Smooth muscle cell of the brain vasculature (primary cell): ENCODE results near the gene CBLC.
"Not testable (repeated sequence)": the region's sequence is repeated elsewhere in the genome, so short reads cannot be mapped to it uniquely, and the experiment has no call there.

Experiments used
- DNase-seq: peaks from one replicate; pipeline ENCODE4 v3.0.0-alpha.2; 2012; ENCODE audit warnings: low read depth, low spot score

The CBLC gene

GRCh38 chr19:44765033-44765948 is 12.4 kb upstream of the CBLC start:
- no peak for DNase-seq

GRCh38 chr19:44765949-44766335 is 11.7 kb upstream of the CBLC start:
- no peak for DNase-seq

GRCh38 chr19:44767295-44768180 is 10.2 kb upstream of the CBLC start:
- DNase-seq: no peak

GRCh38 chr19:44770550-44771257 is 7.0 kb upstream of the CBLC start:
- peak; percentile 77 for DNase-seq

- DNase-seq: not testable (repeated sequence)
These were observed 5.5 kb upstream of the CBLC start for GRCh38 chr19:44772144-44772543.

GRCh38 chr19:44772959-44773358 is 4.7 kb upstream of the CBLC start:
- DNase-seq: no peak

GRCh38 chr19:44775676-44776240 is 1.9 kb upstream of the CBLC start:
- no peak for DNase-seq

GRCh38 chr19:44776402-44777096 is 1.1 kb upstream of the CBLC start:
- no peak for DNase-seq

- DNase-seq: no peak
These were observed 1.5 kb downstream of the CBLC start for GRCh38 chr19:44779150-44779549.

GRCh38 chr19:44781694-44782093 is 4.0 kb downstream of the CBLC start:
- DNase-seq: not testable (repeated sequence)

- no peak for DNase-seq
These were observed 5.0 kb downstream of the CBLC start for GRCh38 chr19:44782729-44783128.

GRCh38 chr19:44783545-44783944 is 5.9 kb downstream of the CBLC start:
- no peak for DNase-seq

GRCh38 chr19:44785271-44785670 is 7.6 kb downstream of the CBLC start:
- no peak for DNase-seq

GRCh38 chr19:44785993-44786392 is 8.3 kb downstream of the CBLC start:
- DNase-seq: no peak

- no peak for DNase-seq
These were observed 11.3 kb downstream of the CBLC start for GRCh38 chr19:44788971-44789370.

- no peak for DNase-seq
These were observed 12.3 kb downstream of the CBLC start for GRCh38 chr19:44789943-44790483.

GRCh38 chr19:44792281-44792680 is 14.6 kb downstream of the CBLC start:
- no peak for DNase-seq

GRCh38 chr19:44794610-44795009 is 16.9 kb downstream of the CBLC start:
- DNase-seq: no peak

GRCh38 chr19:44795398-44795987 is 17.8 kb downstream of the CBLC start:
- DNase-seq: no peak

GRCh38 chr19:44796701-44797115 is 19.0 kb downstream of the CBLC start:
- no peak for DNase-seq
